Fibroblast of skin of left biceps (primary cell): Measurements from ENCODE around the gene FAM13C.
A peak's percentile ranks its signal among the peaks of the same experiment; 100 is the strongest.
"Not testable (repeated sequence)": the region's sequence is repeated elsewhere in the genome, so short reads cannot be mapped to it uniquely, and the experiment has no call there.

Experiments
- DNase-seq, 2 experiments: peaks; one replicate each; pipeline ENCODE4 v3.0.0-alpha.2; 2013; ENCODE audit warnings: low read depth in 2 of 2

Gene FAM13C

DNA sequence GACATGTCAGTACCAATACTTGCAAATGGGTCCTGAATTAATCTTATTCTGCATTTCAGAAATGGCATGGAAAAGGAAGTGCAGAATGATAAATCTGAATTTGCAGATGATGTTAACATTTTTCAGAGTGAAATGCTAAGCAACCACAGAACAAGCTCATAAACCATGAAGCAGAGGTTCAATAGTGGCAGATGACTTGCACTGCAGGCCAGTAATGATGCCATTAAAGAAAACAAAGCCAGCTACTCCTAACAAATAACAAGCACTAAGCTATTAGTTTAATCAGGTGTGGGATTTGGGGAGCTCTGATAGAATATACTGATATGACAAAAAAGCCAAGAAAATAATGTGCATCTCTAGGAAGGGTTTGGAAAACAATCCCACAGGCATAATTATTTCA, 85.4 kb downstream of the FAM13C start:
- DNase-seq, result no peak

- DNase-seq, result no peak
These were observed 86.2 kb downstream of the FAM13C start for GRCh38 chr10:59276133-59276532.

DNA sequence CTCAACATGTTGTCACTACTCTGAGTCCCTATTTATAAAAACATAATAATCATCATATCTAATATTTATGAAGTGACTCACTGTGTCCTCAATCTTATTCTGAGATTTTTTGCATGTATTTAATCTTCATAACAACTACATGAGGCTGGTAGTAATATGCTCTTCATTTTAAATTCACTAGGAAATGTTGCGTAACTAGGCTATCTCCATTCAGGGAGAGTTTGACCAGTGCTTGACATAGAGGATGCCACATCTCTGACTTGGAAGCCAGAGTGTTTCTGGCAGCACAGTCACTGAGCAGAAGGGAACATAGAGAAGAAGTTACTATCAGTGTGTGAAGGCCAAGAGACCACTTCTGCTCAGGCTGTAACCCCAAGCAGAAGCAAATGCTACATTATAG, 88.9 kb downstream of the FAM13C start:
- no peak for DNase-seq

DNA sequence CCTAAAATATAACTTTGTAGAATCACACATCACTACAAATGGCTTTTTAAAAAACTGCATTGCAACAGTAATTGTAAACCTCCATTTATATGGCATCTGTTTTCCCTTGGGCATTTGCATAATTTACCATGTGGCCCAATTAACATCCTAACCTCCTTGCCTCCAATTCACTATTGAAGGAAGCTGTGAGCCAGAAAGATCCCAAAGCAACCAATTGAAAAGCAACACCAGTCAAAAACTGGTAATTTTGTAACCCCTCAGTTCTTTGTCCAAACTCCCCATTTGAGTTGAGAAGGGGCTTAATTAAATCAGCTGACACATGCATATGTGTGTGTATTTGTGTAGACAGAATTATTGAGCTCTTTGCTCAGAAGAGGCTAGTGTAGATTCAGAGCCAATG, 90.3 kb downstream of the FAM13C start:
- no peak for DNase-seq

GRCh38 chr10:59271160-59271559, 91.2 kb downstream of the FAM13C start:
- DNase-seq, result no peak

- DNase-seq, result no peak
These were observed 91.9 kb downstream of the FAM13C start for GRCh38 chr10:59270492-59270891.

- no peak for DNase-seq
These were observed 92.7 kb downstream of the FAM13C start for GRCh38 chr10:59269651-59270050.

DNA sequence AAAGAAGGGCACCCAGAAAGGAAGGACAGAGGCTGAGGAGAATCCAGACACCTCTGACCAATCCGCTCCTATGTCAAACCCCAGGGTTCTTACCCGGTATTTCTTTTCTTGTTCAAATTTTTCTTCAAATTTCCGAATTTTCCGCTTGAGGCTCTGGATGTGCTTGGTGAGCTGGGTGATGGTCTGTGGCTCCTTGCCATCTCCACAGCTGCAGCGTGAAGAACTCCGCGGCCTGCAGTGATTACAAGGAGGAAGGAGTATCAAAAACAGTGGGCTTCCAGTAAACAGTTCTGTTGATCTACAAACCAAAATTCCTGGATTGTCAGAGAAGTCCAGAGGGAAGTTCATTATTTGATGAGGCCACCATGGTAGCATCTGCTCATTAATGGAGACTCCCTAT, 93.9 kb downstream of the FAM13C start:
- DNase-seq, result no peak

GRCh38 chr10:59266321-59266720, 96.0 kb downstream of the FAM13C start:
- no peak for DNase-seq

GRCh38 chr10:59265141-59265540, 97.2 kb downstream of the FAM13C start:
- no peak for DNase-seq

DNA sequence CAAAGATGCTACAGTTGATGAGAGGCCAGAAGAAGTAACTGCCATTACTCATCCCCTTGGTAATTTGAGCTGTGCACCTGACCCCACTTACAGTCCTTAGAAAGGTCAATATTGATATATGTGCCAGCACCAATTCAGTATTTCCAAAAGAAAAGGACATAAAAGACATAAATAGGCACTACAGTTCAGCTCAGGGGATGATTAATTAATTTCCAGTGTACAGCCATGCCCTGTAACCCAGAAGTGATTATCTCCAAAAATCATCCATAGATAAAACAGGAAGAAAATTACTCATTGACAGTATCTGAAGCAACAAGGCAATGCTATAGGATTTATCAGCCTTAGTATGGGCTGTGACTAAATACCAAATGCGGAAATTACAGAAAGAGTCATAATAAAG, 103.5 kb downstream of the FAM13C start:
- no peak for DNase-seq

DNA sequence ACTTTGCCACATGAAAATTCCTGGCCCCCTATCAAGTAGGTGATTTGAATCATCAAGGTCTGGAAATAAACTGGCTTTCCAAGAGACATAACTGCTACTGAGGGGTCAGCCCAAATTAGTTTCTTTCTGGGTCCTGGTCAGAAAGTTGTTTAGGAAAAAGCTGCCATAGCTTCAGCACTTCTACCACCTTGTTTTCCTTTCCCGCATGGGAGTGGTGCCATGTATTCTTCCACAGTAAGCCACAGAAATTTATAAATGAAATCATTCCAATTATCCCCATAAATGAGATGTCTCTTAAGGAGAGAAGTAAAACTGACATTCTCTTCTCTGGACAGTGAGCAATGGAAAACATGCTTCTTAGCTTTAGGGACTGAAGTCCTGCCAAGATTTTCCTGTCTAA, 105.1 kb downstream of the FAM13C start:
- no peak for DNase-seq

- no peak for DNase-seq
These were observed 106.9 kb downstream of the FAM13C start for GRCh38 chr10:59255463-59255862.

- DNase-seq, result no peak
These were observed 109.9 kb downstream of the FAM13C start for GRCh38 chr10:59252491-59252890.

- DNase-seq, result no peak
These were observed 116.7 kb downstream of the FAM13C start for GRCh38 chr10:59245686-59246085.

- no peak for DNase-seq
These were observed 117.5 kb downstream of the FAM13C start for GRCh38 chr10:59244871-59245270.

- DNase-seq, result no peak
These were observed 118.6 kb downstream of the FAM13C start for GRCh38 chr10:59243611-59244195.

DNA sequence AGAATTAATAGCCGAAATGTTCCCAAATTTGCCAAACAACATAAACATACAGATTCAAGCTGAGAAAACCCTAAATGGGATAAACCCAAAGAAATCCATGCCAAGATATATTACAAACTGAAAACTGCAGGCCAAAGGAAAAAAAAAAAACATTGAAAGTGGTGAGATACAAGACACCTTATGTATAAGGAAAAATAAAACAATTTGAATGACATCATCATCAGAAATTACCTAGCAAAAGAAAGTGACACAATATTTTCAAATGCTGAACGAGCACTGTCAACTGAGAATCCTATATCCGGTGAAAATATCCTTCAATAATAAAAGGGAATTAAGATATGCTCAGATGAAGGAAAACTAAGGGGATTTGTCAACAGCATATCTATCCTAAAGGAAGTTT, 119.4 kb downstream of the FAM13C start:
- DNase-seq, result no peak

DNA sequence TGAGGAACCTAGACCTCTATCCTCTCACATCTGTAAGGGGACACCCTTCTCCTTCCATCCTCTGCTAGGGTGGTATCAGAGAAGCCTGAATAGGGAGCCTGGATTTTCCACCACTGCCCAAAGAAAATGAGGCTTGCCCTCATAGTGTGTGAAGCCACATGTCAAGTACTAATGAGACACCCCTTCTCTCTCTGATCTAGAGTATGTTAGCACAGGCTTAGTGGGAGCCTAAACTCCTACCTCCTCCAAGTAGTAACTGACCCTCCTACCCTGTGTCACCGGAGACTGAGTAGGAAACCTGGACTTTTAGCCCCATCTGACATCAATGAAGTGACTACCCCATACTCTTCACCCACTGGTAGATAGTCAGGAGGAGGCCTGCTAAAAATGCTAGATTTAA, 120.3 kb downstream of the FAM13C start:
- DNase-seq, result no peak

DNA sequence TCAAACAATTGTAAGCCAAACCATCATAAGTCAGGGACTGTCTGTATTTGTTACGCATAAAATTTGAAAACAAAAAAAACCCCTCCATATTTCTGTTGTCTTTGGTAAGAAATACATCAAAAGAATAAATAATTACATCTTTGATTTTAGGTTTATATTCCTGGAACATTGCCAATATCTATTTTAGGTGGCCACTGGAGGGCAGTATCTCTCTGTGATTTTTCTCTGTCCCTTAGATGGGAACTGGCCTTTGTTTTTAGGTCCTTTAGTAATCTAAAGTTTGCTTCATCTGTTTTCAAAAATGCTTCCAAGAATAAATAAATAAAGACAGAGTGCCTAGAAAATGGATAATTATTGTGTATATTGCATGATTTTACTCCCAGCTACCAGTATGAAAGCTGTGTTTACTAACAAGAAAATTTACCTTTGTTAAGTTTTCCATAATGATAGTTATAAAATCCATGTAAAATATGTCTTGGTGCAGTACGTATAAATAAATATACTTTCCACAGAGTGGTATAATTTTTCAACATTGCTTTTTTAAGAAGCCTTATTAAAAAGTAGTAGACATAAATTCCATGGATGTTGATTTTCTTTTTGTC, 121.7 kb downstream of the FAM13C start:
- DNase-seq, result peak; percentile 12

DNA sequence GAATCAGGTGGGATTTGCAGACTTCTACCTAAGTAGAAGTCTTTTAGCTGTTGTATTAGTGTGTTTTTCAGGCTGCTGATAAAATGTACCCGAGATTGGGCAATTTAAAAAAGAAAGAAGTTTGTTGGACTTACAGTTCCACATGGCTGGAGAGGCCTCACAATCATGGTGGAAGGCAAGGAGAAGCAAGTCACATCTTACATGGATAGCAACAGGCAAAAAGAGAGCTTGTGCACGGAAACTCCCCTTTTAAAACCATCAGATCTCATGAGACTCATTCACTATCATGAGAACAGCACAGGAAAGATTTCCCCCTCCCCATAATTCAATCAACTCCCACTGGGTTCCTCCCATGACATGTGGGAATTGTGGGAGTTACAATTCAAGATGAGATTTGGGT, 123.2 kb downstream of the FAM13C start:
- not testable (repeated sequence) for DNase-seq

DNA sequence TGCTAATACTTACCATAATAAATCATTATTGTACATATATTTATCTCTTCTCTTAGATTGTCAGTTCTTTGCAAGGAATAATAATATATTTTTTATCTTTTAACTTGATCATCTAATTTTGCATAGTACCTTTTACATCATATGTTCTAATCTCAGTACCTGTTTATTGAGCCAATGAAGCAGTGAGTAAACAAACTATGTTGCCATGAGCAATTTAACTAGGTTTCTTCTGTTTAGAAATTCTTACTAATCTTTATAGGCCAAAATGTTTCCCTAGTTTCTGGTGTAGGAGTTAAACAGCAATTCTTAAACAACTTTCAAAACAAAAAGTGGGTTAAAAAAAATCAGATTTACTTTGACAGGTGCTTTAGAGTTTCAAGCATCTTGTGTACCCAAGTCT, 124.6 kb downstream of the FAM13C start:
- DNase-seq, result no peak

GRCh38 chr10:59236064-59236697, 126.2 kb downstream of the FAM13C start:
- DNase-seq, result no peak
